NCI-H524 treated with DMSO at 0.1 percent for 48 hours (cell line): Measurements from ENCODE around the gene NEU3.
"Not testable (repeated sequence)": the region's sequence is repeated elsewhere in the genome, so short reads cannot be mapped to it uniquely, and the experiment has no call there.

Experiments
- DNase-seq: peaks from one replicate; lab custom pipeline; 2025; lab: John Stamatoyannopoulos, UW

NEU3 gene

DNA sequence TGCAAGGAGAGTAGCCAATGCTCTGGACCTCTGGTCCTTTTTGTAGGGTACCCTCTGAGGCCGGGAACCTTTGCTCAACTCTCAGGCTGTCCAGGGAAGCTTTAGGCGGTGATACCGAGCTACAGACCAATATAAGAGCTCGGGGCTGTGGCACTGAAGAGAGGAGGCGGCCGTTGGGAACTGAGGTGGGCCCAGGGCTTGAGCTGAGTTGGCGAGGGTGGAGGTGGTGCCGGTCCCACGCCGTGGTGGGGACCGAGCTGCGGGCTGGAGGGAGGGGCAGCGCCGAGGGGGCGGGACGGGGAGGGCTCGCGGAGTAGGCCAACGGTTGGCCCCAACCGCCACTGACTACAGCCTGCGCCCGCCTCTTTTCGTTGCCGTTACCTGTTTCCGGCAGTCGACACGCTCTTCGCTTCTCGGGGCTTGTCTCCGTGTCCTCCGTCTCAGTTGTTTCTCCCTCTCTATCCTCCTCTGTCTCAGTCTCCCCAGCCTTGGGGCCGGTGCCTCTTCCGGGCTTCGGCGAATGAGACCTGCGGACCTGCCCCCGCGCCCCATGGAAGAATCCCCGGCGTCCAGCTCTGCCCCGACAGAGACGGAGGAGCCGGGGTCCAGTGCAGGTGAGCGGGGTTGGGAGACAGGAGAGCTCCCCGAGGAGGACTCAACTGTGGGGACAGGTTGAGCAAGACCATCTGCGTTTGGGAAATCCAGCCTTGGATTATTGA, at the start of gene NEU3:
Gene NEU3, plus strand, starts transcription at position 393 of the 719 bp plus-strand sequence. Its CDS starts 128 bp downstream, at position 521.
- DNase-seq: peak; percentile 44

DNA sequence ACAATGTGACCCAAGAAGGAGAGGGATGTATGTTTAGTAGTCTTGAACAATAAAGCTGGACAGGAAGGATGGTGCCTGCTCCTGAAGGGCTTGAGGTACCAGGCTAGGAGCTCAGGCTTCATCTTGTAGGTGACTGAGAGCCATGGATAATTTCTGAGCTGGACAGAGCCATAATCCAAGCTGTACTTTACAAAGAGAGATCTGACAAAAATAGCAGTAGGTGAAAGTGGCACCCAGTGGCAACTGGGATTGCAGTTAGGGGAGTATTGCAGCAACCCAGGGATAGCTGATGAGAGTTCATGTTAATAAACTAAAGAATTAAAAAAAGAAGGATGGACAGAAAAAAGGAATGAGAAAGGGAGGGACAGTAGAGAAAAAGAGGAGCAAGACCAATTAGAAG, 47.2 kb upstream of the NEU3 start:
- DNase-seq: no peak

DNA sequence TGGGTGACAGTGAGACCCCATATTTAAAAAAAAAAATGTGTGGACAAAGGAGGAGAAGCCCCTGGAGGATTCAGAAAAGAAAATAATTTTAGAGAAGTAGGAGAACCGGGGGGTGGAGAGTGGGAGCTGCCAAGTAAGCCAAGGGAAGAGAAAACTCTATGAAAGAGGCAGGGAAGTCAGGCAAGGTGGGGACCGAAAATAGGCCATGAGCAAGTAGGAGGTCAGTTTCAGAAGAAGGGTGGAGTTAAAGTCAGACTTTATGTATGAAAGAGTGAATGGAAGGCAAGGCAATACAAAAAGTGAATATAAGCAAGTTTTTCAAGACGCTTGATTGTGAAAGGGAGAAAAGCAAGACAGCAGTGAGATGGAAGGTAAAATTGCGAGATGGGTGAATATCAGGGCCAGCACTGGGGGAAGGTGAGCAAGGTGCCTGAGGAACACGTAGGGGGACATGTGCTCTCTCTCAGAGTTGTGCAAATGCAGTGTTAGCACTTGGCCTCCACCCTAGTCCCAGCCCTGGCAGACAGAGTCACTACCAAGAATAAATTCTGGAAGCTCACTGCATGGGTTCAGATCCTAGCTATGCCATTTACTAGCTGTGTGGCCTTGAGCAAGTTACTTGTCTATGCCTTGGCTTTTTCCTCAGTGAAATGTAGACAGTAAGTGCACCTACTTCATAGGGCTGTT, 46.5 kb upstream of the NEU3 start:
- DNase-seq: no peak

DNA sequence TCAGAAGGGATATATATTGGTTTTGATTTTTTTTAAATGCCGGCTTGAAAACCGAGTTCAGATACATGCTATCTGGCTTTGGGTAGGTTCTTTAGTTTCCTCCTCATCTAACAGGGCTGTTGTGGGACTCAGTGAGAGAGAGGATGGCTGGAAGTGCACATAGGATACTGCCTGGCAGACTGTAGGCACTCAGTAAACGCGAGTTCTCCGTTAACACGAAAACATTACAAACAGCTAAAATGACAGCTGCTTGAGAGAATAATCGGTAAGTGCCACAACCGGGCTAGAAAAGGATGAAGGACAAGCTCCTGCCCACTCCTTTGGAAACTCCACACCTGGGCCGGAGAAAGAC, 40.2 kb upstream of the NEU3 start:
- DNase-seq: no peak

- DNase-seq: peak; percentile 83
These were observed 39.6 kb upstream of the NEU3 start, which contains the start of the genes SPCS2 and XRRA1 for GRCh38 chr11:74948898-74949752. Gene SPCS2, plus strand, starts transcription at chr11:74949266. Its CDS starts 20 bp downstream, at chr11:74949286. Gene XRRA1, minus strand, starts transcription at chr11:74949091. Its CDS starts 8,213 bp downstream, at chr11:74940878.

DNA sequence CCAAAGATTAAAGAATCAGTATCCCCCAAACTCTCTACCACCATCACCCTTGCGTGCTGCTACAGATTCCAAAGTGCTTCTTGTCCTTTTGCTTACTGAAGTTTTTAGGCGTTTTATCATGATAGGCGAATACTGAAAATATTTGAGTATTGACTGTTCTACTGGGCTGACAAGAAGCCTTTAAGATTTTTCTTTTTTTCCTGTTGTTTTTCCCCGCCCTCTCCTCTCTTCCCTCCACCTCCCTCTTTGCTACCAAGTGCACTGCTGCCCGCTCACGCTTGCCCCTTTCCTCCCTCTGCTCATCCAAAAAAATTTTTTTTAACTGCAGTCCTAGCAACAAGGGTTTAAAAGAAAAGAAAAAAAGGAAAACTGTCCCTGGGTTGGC, 39.0 kb upstream of the NEU3 start:
- DNase-seq: no peak

GRCh38 chr11:74950374-74950969, 38.3 kb upstream of the NEU3 start:
- DNase-seq: no peak

- no peak for DNase-seq
These were observed 37.5 kb upstream of the NEU3 start for GRCh38 chr11:74951226-74951625.

GRCh38 chr11:74952752-74953151, 36.0 kb upstream of the NEU3 start:
- DNase-seq: no peak

DNA sequence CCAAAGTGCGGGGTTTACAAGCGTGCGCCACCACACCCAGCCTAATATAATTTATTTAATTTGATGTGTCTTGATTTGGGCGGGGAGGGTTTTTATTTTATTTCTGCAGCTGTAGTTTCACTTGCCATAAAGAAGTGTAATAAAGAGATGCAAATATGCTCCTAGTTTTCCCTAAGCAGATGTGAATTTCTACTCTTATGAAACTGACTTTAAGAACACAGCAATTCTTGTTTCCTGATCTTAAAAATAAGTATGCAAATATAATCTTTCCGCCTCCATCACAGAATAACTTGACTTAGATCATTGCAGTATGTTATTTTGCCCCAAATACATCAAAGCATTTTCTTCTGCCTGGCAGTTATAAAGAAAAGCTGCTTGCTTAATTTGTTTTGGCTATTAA, 35.3 kb upstream of the NEU3 start:
- DNase-seq: no peak

GRCh38 chr11:74954199-74954598, 34.5 kb upstream of the NEU3 start:
- DNase-seq: no peak

- no peak for DNase-seq
These were observed 32.2 kb upstream of the NEU3 start for GRCh38 chr11:74956397-74957015.

GRCh38 chr11:74957937-74958629, 30.6 kb upstream of the NEU3 start:
- DNase-seq: no peak

GRCh38 chr11:74960128-74960527, 28.6 kb upstream of the NEU3 start:
- DNase-seq: not testable (repeated sequence)

DNA sequence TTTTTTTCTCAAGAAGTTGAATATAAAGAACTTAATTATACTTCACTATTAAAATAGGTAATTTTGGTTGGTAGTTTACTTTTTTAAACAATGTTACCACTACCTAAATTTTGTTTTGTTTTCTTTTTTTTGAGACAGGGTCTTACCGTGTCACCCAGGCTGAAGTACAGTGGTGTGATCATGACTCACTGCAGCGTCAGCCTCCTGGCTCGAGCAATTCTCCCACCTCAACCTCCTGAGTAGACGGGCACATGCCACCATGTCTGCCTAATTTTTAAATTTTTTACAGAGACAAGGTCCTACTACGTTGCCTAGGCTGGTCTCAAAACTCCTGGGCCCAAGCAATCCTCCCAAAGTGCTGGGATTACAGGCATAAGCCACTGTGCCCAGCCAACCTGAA, 22.1 kb upstream of the NEU3 start:
- no peak for DNase-seq

GRCh38 chr11:74970852-74971395, 17.8 kb upstream of the NEU3 start:
- DNase-seq: no peak

DNA sequence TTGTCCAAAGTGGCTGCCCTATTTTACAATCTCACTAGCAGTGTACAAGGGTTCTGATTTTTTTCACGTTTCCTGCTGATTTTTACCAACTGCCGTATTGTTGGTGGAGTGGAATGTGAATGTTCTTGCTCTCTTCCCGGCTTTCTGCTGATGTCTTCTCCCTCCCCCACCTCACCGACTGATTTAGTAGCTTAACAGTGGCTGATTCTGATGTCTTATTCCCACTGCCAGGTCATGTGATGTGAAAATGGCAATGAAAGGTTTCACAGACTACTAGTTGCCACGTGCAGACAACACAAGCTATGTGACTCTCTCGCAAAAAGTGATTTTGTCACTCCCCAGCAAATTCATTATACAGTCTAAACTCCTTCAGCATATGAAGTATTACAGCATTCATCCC, 17.3 kb upstream of the NEU3 start:
- DNase-seq: no peak

DNA sequence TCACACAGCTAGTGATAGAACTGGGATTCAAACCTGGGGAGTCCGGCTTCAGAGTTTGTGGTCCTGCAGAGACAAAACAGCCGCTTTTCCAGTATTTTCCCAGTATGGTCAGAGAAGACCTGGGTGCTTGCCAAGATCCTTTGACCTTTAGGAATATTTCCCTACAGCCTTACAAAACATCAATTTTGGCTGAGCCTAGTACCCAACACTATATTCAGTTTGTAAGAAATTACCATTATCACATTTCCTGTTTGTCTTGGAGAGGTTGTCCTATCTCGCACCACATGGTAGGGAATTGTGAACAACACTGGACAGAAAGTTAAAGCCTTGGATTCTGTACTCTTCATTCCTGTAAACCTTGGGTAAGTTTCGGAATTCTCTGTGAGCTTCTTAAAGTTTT, 10.7 kb upstream of the NEU3 start:
- DNase-seq: no peak

GRCh38 chr11:74980634-74981033, 8.1 kb upstream of the NEU3 start:
- no peak for DNase-seq

GRCh38 chr11:74981888-74982287, 6.8 kb upstream of the NEU3 start:
- DNase-seq: no peak

DNA sequence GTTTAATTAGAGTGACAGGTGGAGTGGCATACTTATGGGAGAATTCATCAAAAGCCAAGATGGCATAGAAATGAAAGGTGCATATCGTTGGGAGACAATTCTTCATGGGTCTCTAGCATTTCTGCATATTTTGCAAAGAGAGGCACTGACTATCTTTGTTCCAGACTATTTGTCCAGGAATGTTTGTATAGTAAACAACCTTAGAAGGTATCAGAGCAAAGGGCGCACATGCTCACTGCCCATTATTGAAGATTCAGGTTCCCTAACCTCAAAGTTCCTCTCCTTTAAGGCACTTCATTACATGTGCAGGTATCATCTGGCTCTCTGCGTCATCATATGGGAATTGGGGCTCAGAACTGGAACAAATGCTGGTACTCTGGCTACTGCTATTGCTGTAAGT, 4.7 kb upstream of the NEU3 start:
- DNase-seq: no peak
